HepG2 (cell line): Measurements from ENCODE around the gene PXK. TPM values are rescaled to one million over a fixed set of nuclear protein-coding genes. Genes with fewer than 3 reads are reported as not detected.
A peak's percentile ranks its signal among the peaks of the same experiment; 100 is the strongest.

ENCODE experiments used
- ATAC-seq: fragments of 200-7000 bp; cut with Tn5 transposase; 3 replicates; pipeline ENCODE4 v1.9.1; 2020; ENCODE audit warnings: mild to moderate bottlenecking, moderate library complexity
- BruUV-seq: library from RNA; stranded (reverse); fragments of 400-500 nt; replicated peaks from 2 replicates; lab custom pipeline; 2021; lab: Mats Ljungman, UMichigan
- CTCF ChIA-PET: fragments of 300-600 bp; formaldehyde crosslinking; extraction: SDS; loops from one replicate; lab custom pipeline; 2021; ENCODE audit warnings: low total read pairs, inconsistent platforms, low intra/inter-chr PET ratio; lab: Yijun Ruan, JAX
- POLR2A ChIA-PET: fragments of 350-600 bp; sonication (Branson Sonifier 250); formaldehyde crosslinking; loops from one replicate; lab custom pipeline; 2020; ENCODE audit warnings: antibody characterized with exemption, inconsistent platforms; lab: Yijun Ruan, JAX
- DNase-seq: peaks from one replicate; pipeline ENCODE4 v3.0.0-alpha.2; 2015; ENCODE audit warnings: low spot score
- FAIRE-seq: peaks from 3 replicates; lab custom pipeline; 2011; peaks lifted over from hg19 to GRCh38; lab: Jason Lieb, UNC
- H2AFZ ChIP-seq: one replicate; pipeline ENCODE4 v1.6.1; 2011; ENCODE audit warnings: low read length, inconsistent platforms
- H3K27ac ChIP-seq: fragments of 300-600 bp; 3 replicates; pipeline ENCODE4 v1.8.0; 2011; ENCODE audit warnings: mixed run types, mild to moderate bottlenecking, mixed read lengths, low read length, inconsistent platforms; ENCODE audit not compliant: insufficient read depth; ENCODE audit errors: extremely low read length
- H3K27me3 ChIP-seq, 2 experiments: fragments of 200-600 bp in 1 of 2; 2 replicates in 1 of 2; 3 replicates in 1 of 2; pipeline versions ENCODE4 v1.6.0 to v1.8.0; 2011; ENCODE audit warnings: low read length in 2 of 2, mild to moderate bottlenecking in 2 of 2, moderate library complexity in 2 of 2, inconsistent platforms in 1 of 2; ENCODE audit not compliant: insufficient read depth in 2 of 2, control insufficient read depth in 1 of 2
- H3K36me3 ChIP-seq, 2 experiments: fragments of 200-600 bp in 1 of 2; replicated peaks in 1 of 2; 2 replicates in 1 of 2; 3 replicates in 1 of 2; pipeline versions ENCODE4 v1.5.1 to v1.8.0; 2011; ENCODE audit warnings: low read length in 2 of 2, inconsistent platforms in 1 of 2; ENCODE audit not compliant: insufficient read depth in 2 of 2, control insufficient read depth in 1 of 2
- H3K4me1 ChIP-seq: 2 replicates; pipeline ENCODE4 v1.5.1; 2012; ENCODE audit warnings: low read length, inconsistent platforms; ENCODE audit not compliant: insufficient read depth
- H3K4me2 ChIP-seq: 2 replicates; pipeline ENCODE4 v1.6.0; 2011; ENCODE audit warnings: low read depth, low read length, inconsistent platforms
- H3K4me3 ChIP-seq, 3 experiments: fragments of 200-600 bp in 1 of 3; sonication (generic), shearing (Covaris generic) in 1 of 3; replicated peaks in 1 of 3; 2 replicates each; pipeline ENCODE4 v1.5.1; 2011 to 2016; ENCODE audit warnings: low read length in 3 of 3, inconsistent platforms in 2 of 3, low read depth in 2 of 3, mild to moderate bottlenecking in 2 of 3, control low read depth in 1 of 3, mixed read lengths in 1 of 3; ENCODE audit not compliant: insufficient read depth in 1 of 3
- H3K79me2 ChIP-seq: one replicate; pipeline ENCODE4 v1.6.1; 2011; ENCODE audit warnings: low read length, inconsistent platforms; ENCODE audit not compliant: insufficient read depth
- H3K9ac ChIP-seq: 2 replicates; pipeline ENCODE4 v1.6.0; 2011; ENCODE audit warnings: mild to moderate bottlenecking, low read depth, low read length, inconsistent platforms; ENCODE audit not compliant: insufficient read depth
- H3K9me3 ChIP-seq: 2 replicates; pipeline ENCODE4 v1.5.1; 2012; ENCODE audit warnings: mild to moderate bottlenecking, low read length
- H4K20me1 ChIP-seq: 2 replicates; pipeline ENCODE4 v1.6.0; 2011; ENCODE audit warnings: inconsistent platforms, mild to moderate bottlenecking, low read length, moderate library complexity; ENCODE audit not compliant: insufficient read depth
- FOSL2 ChIP-seq: sonication (generic); formaldehyde crosslinking; IDR thresholded peaks from 2 replicates; pipeline ENCODE4 v1.4.0; 2020; ENCODE audit warnings: missing genetic modification reagents
- GFI1 ChIP-seq: sonication (generic); formaldehyde crosslinking; IDR thresholded peaks from 2 replicates; pipeline ENCODE4 v1.5.0; 2020; ENCODE audit warnings: missing genetic modification reagents, mild to moderate bottlenecking, borderline replicate concordance
- GRHL1 ChIP-seq: sonication (generic); formaldehyde crosslinking; conservative IDR thresholded peaks from 2 replicates; pipeline ENCODE4 v1.8.0; 2022; ENCODE audit warnings: missing genetic modification reagents
- HDAC2 ChIP-seq: sonication (generic); formaldehyde crosslinking; IDR thresholded peaks from 2 replicates; pipeline ENCODE4 v1.4.0; 2020; ENCODE audit warnings: missing genetic modification reagents
- HOXA5 ChIP-seq: sonication (generic); formaldehyde crosslinking; IDR thresholded peaks from 2 replicates; pipeline ENCODE4 v1.4.0; 2020; ENCODE audit warnings: missing genetic modification reagents
- LCORL ChIP-seq, 2 experiments: fragments of 450-650 bp in 1 of 2; sonication (generic) in 1 of 2; formaldehyde crosslinking in 1 of 2; IDR thresholded peaks; 2 replicates each; pipeline versions ENCODE4 v1.5.0 to v1.6.1; 2017 to 2020; ENCODE audit warnings: antibody characterized with exemption in 1 of 2, missing genetic modification reagents in 1 of 2
- MAFF ChIP-seq: IDR thresholded peaks from 2 replicates; pipeline ENCODE4 v1.6.1; 2011; ENCODE audit warnings: low read depth, low read length, improper control_type of control experiment
- MEF2D ChIP-seq: sonication (generic); formaldehyde crosslinking; IDR thresholded peaks from 2 replicates; pipeline ENCODE4 v1.5.1; 2020; ENCODE audit warnings: mild to moderate bottlenecking, missing genetic modification reagents
- NAIF1 ChIP-seq: sonication (generic); formaldehyde crosslinking; IDR thresholded peaks from 2 replicates; pipeline ENCODE4 v1.5.0; 2020; ENCODE audit warnings: mild to moderate bottlenecking, missing genetic modification reagents, borderline replicate concordance
- POGK ChIP-seq: sonication (generic); formaldehyde crosslinking; conservative IDR thresholded peaks from 2 replicates; pipeline ENCODE4 v1.8.0; 2022; ENCODE audit warnings: mild to moderate bottlenecking, moderate library complexity, missing genetic modification reagents
- RBFOX2 ChIP-seq: fragments of 200-400 bp; formaldehyde crosslinking; IDR thresholded peaks from 2 replicates; pipeline ENCODE4 v1.6.1; 2017; ENCODE audit warnings: low read depth, mild to moderate bottlenecking, low read length
- SNRNP70 ChIP-seq: fragments of 200-400 bp; formaldehyde crosslinking; IDR thresholded peaks from 2 replicates; pipeline ENCODE4 v1.6.1; 2017; ENCODE audit warnings: mild to moderate bottlenecking, low read depth, low read length, moderate library complexity
- SP4 ChIP-seq: sonication (generic); formaldehyde crosslinking; IDR thresholded peaks from 2 replicates; pipeline ENCODE4 v1.8.1; 2023; ENCODE audit warnings: mild to moderate bottlenecking, missing genetic modification reagents
- THAP8 ChIP-seq: sonication (generic); formaldehyde crosslinking; IDR thresholded peaks from 2 replicates; pipeline ENCODE4 v1.5.1; 2020; ENCODE audit warnings: missing genetic modification reagents, mild to moderate bottlenecking, borderline replicate concordance
- TRIM22 ChIP-seq: fragments of 450-650 bp; IDR thresholded peaks from 2 replicates; pipeline ENCODE4 v1.6.1; 2017
- ZNF207 ChIP-seq: fragments of 450-650 bp; IDR thresholded peaks from 2 replicates; pipeline ENCODE4 v1.6.1; 2016; ENCODE audit warnings: antibody characterized with exemption, borderline replicate concordance
- ZNF580 ChIP-seq: IDR thresholded peaks from 2 replicates; pipeline ENCODE4 v1.6.1; 2016; ENCODE audit warnings: low read depth, borderline replicate concordance
- ZNF615 ChIP-seq: sonication (generic); formaldehyde crosslinking; IDR thresholded peaks from 2 replicates; pipeline ENCODE4 v1.5.0; 2020; ENCODE audit warnings: mild to moderate bottlenecking, missing genetic modification reagents, borderline replicate concordance
- ZNF839 ChIP-seq: sonication (generic); formaldehyde crosslinking; IDR thresholded peaks from 2 replicates; pipeline ENCODE4 v1.4.0; 2020; ENCODE audit warnings: missing genetic modification reagents, mild to moderate bottlenecking, borderline replicate concordance
- WGBS: methylation state at CpG from one replicate; pipeline ENCODE4 v1.1.6; 2017; ENCODE audit warnings: low lambda C conversion rate; 5-methylcytosine and 5-hydroxymethylcytosine counted together
- in situ Hi-C: cut with HindIII; loops from 2 replicates; pipeline ENCODE4 v1.10.0; 2017; ENCODE audit warnings: low pct_unique_long_range_greater_than_20kb; ENCODE audit not compliant: extremely low pct_ligation_motif_present
- intact Hi-C: fragments of 100-400 bp; cut with micrococcal nuclease; formaldehyde crosslinking; loops from one replicate; pipeline ENCODE4 v1.10.0; 2022; ENCODE audit not compliant: unreplicated experiment
- polyA plus RNA-seq, 8 experiments: library from polyadenylated mRNA; depleted of rRNA in 3 of 8; stranded (reverse) in 7 of 8; unstranded in 1 of 8; fragments of >200 nt; fragmentation: Illumina TruSeq in 4 of 8; extraction: Trizol in 4 of 8; gene quantifications; 2 replicates each; pipeline versions ENCODE4 v1.2.1 to v1.2.3, GENCODE V29; 2011 to 2016; ENCODE audit warnings: low read depth in 4 of 8, missing spikeins in 1 of 8, mixed read lengths in 1 of 8; ENCODE audit not compliant: insufficient read depth in 1 of 8
- total RNA-seq, 5 experiments: library from RNA; depleted of rRNA; stranded (reverse); fragments of >200 nt; fragmentation: Illumina TruSeq; extraction: Trizol; gene quantifications; 2 replicates each; pipeline ENCODE4 v1.2.3, GENCODE V29; 2016; ENCODE audit warnings: low read depth in 1 of 5

PXK gene
- total and polyA plus RNA-seq, 2 of the 13 experiments (the other 11 are each of a cell fraction or from before 2014, with no cell fraction given): 6.4 to 18.6 TPM

- H3K4me1 ChIP-seq: peaks cover 28% of the 10 kb centered on the region
- DNase-seq (no peak), ATAC-seq (no peak), FAIRE-seq (peak; percentile 4)
- BruUV-seq: no TSS peak
- H3K27ac ChIP-seq: no peak overlapping the region
- CTCF ChIA-PET: no interaction called here
- H3K4me3 ChIP-seq: no peak overlapping the region
- POLR2A ChIA-PET: interaction anchor here (0.7 to 3.5 kb wide), 2 partner anchors 13 to 228 kb away, joined by 3 to 33 read pairs; partner anchors contain the start of gene ACOX2
- H3K9me3 ChIP-seq: no peaks in the 10 kb centered on the region
- 8% methylated on average over 1 of the region's 1 CpG for WGBS
- no peaks in the 10 kb centered on the region; a peak in 1 of 5 replicates for H3K27me3 ChIP-seq
- peak overlapping the region; percentile 92 for H3K4me2 ChIP-seq
- peaks cover 20% of the 10 kb centered on the region for H4K20me1 ChIP-seq
- H3K9ac ChIP-seq: 0 out of 2 replicates have a peak overlapping the region, but pooled peaks have one; percentile 93
- peaks cover 38% of the 10 kb centered on the region for H3K79me2 ChIP-seq
- H2AFZ ChIP-seq: no peak overlapping the region
- H3K36me3 ChIP-seq: peaks cover 9 to 24% of the 10 kb centered on the region in 2 experiments
- in situ Hi-C loops: loop anchor here (5.0 kb wide), 1 partner anchor 71 kb away; the partner anchor contains the start of gene ABHD6
- intact Hi-C loops: loop anchor here (5.0 kb wide), 1 partner anchor 104 kb away; no protein-coding TSS in a partner anchor
- 0 out of 2 replicates have a peak, but pooled peaks have one; percentile 26 for TF ChIP-seq POGK (CRISPR knock-in tag)
- TF ChIP-seq LCORL (IDR thresholded peaks at IDR 0.05): peak; percentile 57; the same call in 1 of the 2 replicates
- no peak for TF ChIP-seq LCORL (CRISPR knock-in tag; IDR thresholded peaks at IDR 0.05)
- no peak for TF ChIP-seq FOSL2
- no peak for TF ChIP-seq TRIM22
- no peak for TF ChIP-seq GRHL1 (CRISPR knock-in tag)
- no peak for TF ChIP-seq HDAC2 (CRISPR knock-in tag)
- TF ChIP-seq MEF2D (CRISPR knock-in tag): no peak
- no peak for TF ChIP-seq NAIF1
- TF ChIP-seq RBFOX2: 0 out of 2 replicates have a peak, but pooled peaks have one; percentile 31
- no peak for TF ChIP-seq ZNF839 (CRISPR knock-in tag)
- no peak for TF ChIP-seq SP4 (CRISPR knock-in tag)
- no peak for TF ChIP-seq MAFF
- TF ChIP-seq THAP8 (CRISPR knock-in tag): no peak
- TF ChIP-seq GFI1: no peak
- TF ChIP-seq ZNF207: no peak
- TF ChIP-seq ZNF580 (CRISPR knock-in tag): no peak
- TF ChIP-seq ZNF615: no peak
- TF ChIP-seq SNRNP70: no peak
- TF ChIP-seq HOXA5 (CRISPR knock-in tag): no peak
Observed at GRCh38 chr3:58308728-58309127, 24.0 kb upstream of the PXK start.
